SK-N-SH treated with all-trans-retinoic acid at 6 μM for 48 hours (cell line): ENCODE results near the gene RRBP1.

Experiments used
- BACH2 ChIP-seq: fragments of 250-450 bp; sonication (Bioruptor Pico); IDR thresholded peaks from 2 replicates; pipeline ENCODE4 v1.9.0; 2021; ENCODE audit warnings: mild to moderate bottlenecking, borderline replicate concordance
- PATZ1 ChIP-seq: fragments of 250-450 bp; sonication (Bioruptor Pico); IDR thresholded peaks from 2 replicates; pipeline ENCODE4 v1.8.0; 2020; ENCODE audit warnings: mild to moderate bottlenecking, moderate library complexity, borderline replicate concordance

- no peak for TF ChIP-seq BACH2
- no peak for TF ChIP-seq PATZ1 (CRISPR knock-in tag)
Observed at GRCh38 chr20:17629678-17630089, 52.4 kb downstream of the RRBP1 start.
